Hematopoietic multipotent progenitor cell treated with erythropoietin and hydrocortisone succinate and interleukin-3 and kit ligand, for 17 days (in vitro differentiated cells): ENCODE data around the gene MED9.

Source experiments
- DNase-seq: peaks from one replicate; pipeline ENCODE4 v3.0.0-alpha.2; 2015; ENCODE audit warnings: low spot score

The MED9 gene

GRCh38 chr17:17516941-17517720 is 40.3 kb downstream of the MED9 start:
- DNase-seq, result no peak

- DNase-seq, result no peak
Observed at GRCh38 chr17:17518014-17518413, 41.2 kb downstream of the MED9 start.

- no peak for DNase-seq
Observed at GRCh38 chr17:17518951-17519350, 42.2 kb downstream of the MED9 start.

GRCh38 chr17:17519886-17520285 is 43.1 kb downstream of the MED9 start:
- no peak for DNase-seq

GRCh38 chr17:17520599-17521232 is 43.9 kb downstream of the MED9 start:
- no peak for DNase-seq

- DNase-seq, result no peak
Observed at GRCh38 chr17:17523001-17523730, 46.4 kb downstream of the MED9 start.

- DNase-seq, result no peak
Observed at GRCh38 chr17:17523731-17524490, 47.1 kb downstream of the MED9 start.

GRCh38 chr17:17525311-17525710 is 48.5 kb downstream of the MED9 start:
- DNase-seq, result no peak

GRCh38 chr17:17525956-17526355 is 49.2 kb downstream of the MED9 start:
- DNase-seq, result no peak

- DNase-seq, result no peak
Observed at GRCh38 chr17:17526369-17526768, 49.6 kb downstream of the MED9 start.

- DNase-seq, result no peak
Observed at GRCh38 chr17:17527534-17527933, 50.7 kb downstream of the MED9 start.

- no peak for DNase-seq
Observed at GRCh38 chr17:17527956-17528500, 51.2 kb downstream of the MED9 start.

GRCh38 chr17:17528696-17529652 is 52.2 kb downstream of the MED9 start:
- no peak for DNase-seq

- no peak for DNase-seq
Observed at GRCh38 chr17:17531156-17531555, 54.4 kb downstream of the MED9 start.

- no peak for DNase-seq
Observed at GRCh38 chr17:17532991-17533390, 56.2 kb downstream of the MED9 start.

- DNase-seq, result no peak
Observed at GRCh38 chr17:17533901-17534441, 57.2 kb downstream of the MED9 start.

GRCh38 chr17:17535957-17536356 is 59.2 kb downstream of the MED9 start:
- DNase-seq, result no peak

GRCh38 chr17:17536702-17537101 is 59.9 kb downstream of the MED9 start:
- DNase-seq, result no peak

GRCh38 chr17:17537311-17538099 is 60.7 kb downstream of the MED9 start:
- no peak for DNase-seq
